ENCODE results near the gene ATOH1.

The ATOH1 gene

GRCh38 chr4:93828332-93828994 lies at the start of gene ATOH1:
ATOH1 (plus strand) TSS chr4:93828753; CDS start chr4:93828927, 174 bp downstream.
- DNase-seq (ENCODE audit: low read depth): no peak

- no peak for DNase-seq (ENCODE audit: low read depth)
Observed at GRCh38 chr4:93779228-93779627, 49.3 kb upstream of the ATOH1 start.

- no peak for DNase-seq (ENCODE audit: low read depth)
Observed at GRCh38 chr4:93780080-93780479, 48.5 kb upstream of the ATOH1 start.

- DNase-seq (ENCODE audit: low read depth): no peak
Observed at GRCh38 chr4:93781198-93781597, 47.4 kb upstream of the ATOH1 start.

- DNase-seq (ENCODE audit: low read depth): no peak
Observed at GRCh38 chr4:93786149-93786548, 42.4 kb upstream of the ATOH1 start.

GRCh38 chr4:93788712-93789111 lies 39.8 kb upstream of the ATOH1 start:
- DNase-seq (ENCODE audit: low read depth): no peak

GRCh38 chr4:93791570-93792195 lies 36.9 kb upstream of the ATOH1 start:
- DNase-seq (ENCODE audit: low read depth): no peak

GRCh38 chr4:93802045-93802444 lies 26.5 kb upstream of the ATOH1 start:
- no peak for DNase-seq (ENCODE audit: low read depth)

GRCh38 chr4:93809773-93810172 lies 18.8 kb upstream of the ATOH1 start:
- DNase-seq (ENCODE audit: low read depth): no peak

GRCh38 chr4:93810340-93810992 lies 18.1 kb upstream of the ATOH1 start:
- DNase-seq (ENCODE audit: low read depth): no peak

GRCh38 chr4:93813092-93813491 lies 15.5 kb upstream of the ATOH1 start:
- no peak for DNase-seq (ENCODE audit: low read depth)

GRCh38 chr4:93814141-93814540 lies 14.4 kb upstream of the ATOH1 start:
- DNase-seq (ENCODE audit: low read depth): no peak

- no peak for DNase-seq (ENCODE audit: low read depth)
Observed at GRCh38 chr4:93814722-93815121, 13.8 kb upstream of the ATOH1 start.

GRCh38 chr4:93825551-93826216 lies 2.9 kb upstream of the ATOH1 start:
- DNase-seq (ENCODE audit: low read depth): no peak

GRCh38 chr4:93827272-93827947 lies 1.1 kb upstream of the ATOH1 start:
- no peak for DNase-seq (ENCODE audit: low read depth)

GRCh38 chr4:93828995-93829819 lies 654 bp downstream of the ATOH1 start:
- no peak for DNase-seq (ENCODE audit: low read depth)

- DNase-seq (ENCODE audit: low read depth): no peak
Observed at GRCh38 chr4:93829820-93830687, 1.5 kb downstream of the ATOH1 start.

- DNase-seq (ENCODE audit: low read depth): no peak
Observed at GRCh38 chr4:93831716-93832496, 3.4 kb downstream of the ATOH1 start.

- DNase-seq (ENCODE audit: low read depth): no peak
Observed at GRCh38 chr4:93834249-93835066, 5.9 kb downstream of the ATOH1 start.

All from stimulated activated CD8-positive, alpha-beta memory T cell treated with anti-CD3 and anti-CD28 coated beads, Interleukin-12 subunit alpha, Interleukin-12 subunit beta, amount 100 ng/mL, for 4 hours (primary cell).